ENCODE measurements around the gene MAP3K1. TPM values are rescaled to one million over a fixed set of nuclear protein-coding genes. Genes with fewer than 3 reads are reported as not detected.

Gene MAP3K1
- total RNA-seq, 4 donors from 2014 or later = 4.2 to 6.8 (median 5.4) TPM

DNA sequence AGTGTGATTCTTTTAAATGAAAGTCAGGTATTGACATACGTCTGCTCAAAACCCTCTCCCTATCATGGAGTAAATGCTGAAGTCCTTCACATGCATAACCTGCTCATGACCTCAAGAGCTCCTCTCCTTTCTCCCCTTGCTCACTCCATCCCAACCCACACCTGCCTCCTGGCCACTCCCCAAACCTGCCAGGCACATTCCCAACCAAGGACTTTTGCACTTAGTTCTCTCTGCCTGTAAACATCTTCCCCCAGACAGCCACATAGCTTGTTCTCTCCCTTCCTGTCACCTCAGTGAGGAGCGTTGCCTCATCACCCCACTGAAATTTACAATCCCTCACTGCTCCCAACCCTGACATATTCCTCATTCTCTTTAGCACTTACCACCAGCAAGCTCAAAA, 102.7 kb downstream of the MAP3K1 start:
- TF ChIP-seq POLR2A (IDR thresholded peaks at IDR 0.05) = no peak
- TF ChIP-seq, protein P1, sequence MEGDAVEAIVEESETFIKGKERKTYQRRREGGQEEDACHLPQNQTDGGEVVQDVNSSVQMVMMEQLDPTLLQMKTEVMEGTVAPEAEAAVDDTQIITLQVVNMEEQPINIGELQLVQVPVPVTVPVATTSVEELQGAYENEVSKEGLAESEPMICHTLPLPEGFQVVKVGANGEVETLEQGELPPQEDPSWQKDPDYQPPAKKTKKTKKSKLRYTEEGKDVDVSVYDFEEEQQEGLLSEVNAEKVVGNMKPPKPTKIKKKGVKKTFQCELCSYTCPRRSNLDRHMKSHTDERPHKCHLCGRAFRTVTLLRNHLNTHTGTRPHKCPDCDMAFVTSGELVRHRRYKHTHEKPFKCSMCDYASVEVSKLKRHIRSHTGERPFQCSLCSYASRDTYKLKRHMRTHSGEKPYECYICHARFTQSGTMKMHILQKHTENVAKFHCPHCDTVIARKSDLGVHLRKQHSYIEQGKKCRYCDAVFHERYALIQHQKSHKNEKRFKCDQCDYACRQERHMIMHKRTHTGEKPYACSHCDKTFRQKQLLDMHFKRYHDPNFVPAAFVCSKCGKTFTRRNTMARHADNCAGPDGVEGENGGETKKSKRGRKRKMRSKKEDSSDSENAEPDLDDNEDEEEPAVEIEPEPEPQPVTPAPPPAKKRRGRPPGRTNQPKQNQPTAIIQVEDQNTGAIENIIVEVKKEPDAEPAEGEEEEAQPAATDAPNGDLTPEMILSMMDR (IDR thresholded peaks at IDR 0.05 in 4 of 5, conservative IDR thresholded peaks at IDR 0.05 in 1 of 5) = no peak
- Histone ChIP-seq H3K36me3 (peaks cover 0 to 20% of the 10 kb centered on the region in 2 donors), H3K4me1 (peaks cover 6 to 7% of the 10 kb centered on the region in 2 donors), H3K9me3 (no peaks in the 10 kb centered on the region), H3K27me3 (no peaks in the 10 kb centered on the region), H3K27ac (no peak overlapping the region), H3K4me3 (no peak overlapping the region)
- intact Hi-C loops (cut with DNase I; ENCODE audit: low total_unique reads) (loop anchor here (10.0 kb wide), 1 partner anchor 1613 kb away; the partner anchor contains the start of genes DHX29 and MTREX), in situ Hi-C loops (cut with MboI; ENCODE audit: low sequenced_read_pairs in 4 of 4) (loop anchor here in 1 of 4 donors (25.0 kb wide), 1 partner anchor 1544 kb away; the partner anchor contains the start of gene PLK2)
- DNase-seq (no peak), ATAC-seq (no peak)

DNA sequence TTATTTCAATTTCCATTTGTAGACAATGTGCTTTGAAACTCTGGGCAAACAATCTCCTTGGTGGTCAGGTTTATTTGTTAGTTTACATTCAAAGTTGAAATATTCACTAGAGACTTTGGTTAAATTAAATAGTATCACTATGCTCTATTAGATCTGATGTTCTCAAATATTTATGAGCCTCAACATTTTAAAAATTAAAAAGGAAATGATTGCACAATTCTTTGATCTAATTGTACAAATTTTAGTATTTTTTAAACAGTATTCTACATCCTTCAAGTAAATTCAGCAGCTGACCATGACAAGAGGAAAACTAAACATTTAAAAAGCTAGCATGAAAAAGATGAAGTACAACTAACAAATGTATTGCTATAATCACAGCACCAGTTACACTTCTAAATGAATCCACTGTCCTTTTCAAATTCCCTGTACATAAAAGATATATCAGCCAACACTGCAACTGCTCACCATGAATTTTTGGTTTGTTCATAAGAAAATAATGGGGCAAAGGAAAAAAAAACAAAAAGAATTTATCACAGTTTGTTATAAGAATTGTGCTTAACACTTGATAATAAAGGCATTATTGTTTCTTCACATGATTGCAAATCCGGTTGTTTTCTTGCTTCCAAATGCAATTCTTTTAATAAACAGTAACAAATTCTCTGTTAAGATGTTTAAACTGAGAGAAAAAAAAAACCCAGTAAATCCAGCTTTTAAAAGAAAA, 104.8 kb downstream of the MAP3K1 start:
- Histone ChIP-seq H3K27me3 (no peaks in the 10 kb centered on the region), H3K9me3 (no peaks in the 10 kb centered on the region), H3K27ac (no peak overlapping the region), H3K4me1 (peaks cover 6 to 7% of the 10 kb centered on the region in 2 donors), H3K36me3 (peaks cover 0 to 37% of the 10 kb centered on the region in 2 donors), H3K4me3 (no peak overlapping the region)
- no peak for ATAC-seq
- in situ Hi-C loops (cut with MboI; ENCODE audit: low sequenced_read_pairs in 4 of 4) (loop anchor here in 2 of 4 donors (10.0 to 25.0 kb wide), 2 partner anchors 245 to 1542 kb away; partner anchors contain the start of gene PLK2 (in 1 of the 2)), intact Hi-C loops (cut with DNase I; ENCODE audit: low total_unique reads) (loop anchor here (10.0 kb wide), 1 partner anchor 1615 kb away; the partner anchor contains the start of genes DHX29 and MTREX)
- no peak for TF ChIP-seq POLR2A (IDR thresholded peaks at IDR 0.05)
- TF ChIP-seq, protein P1 (IDR thresholded peaks at IDR 0.05 in 4 of 5, conservative IDR thresholded peaks at IDR 0.05 in 1 of 5) = no peak
- DNase-seq = no peak

- H3K9me3 ChIP-seq = no peaks in the 10 kb centered on the region
- no peak for DNase-seq
- intact Hi-C loops (cut with DNase I; ENCODE audit: low total_unique reads) = no loop called here
- TF ChIP-seq, protein P1 (IDR thresholded peaks at IDR 0.05 in 4 of 5, conservative IDR thresholded peaks at IDR 0.05 in 1 of 5) = no peak
- no peak for TF ChIP-seq POLR2A (IDR thresholded peaks at IDR 0.05)
- H3K27ac ChIP-seq = no peak overlapping the region
- ATAC-seq = no peak
- no peak overlapping the region for H3K4me3 ChIP-seq
- in situ Hi-C loops (cut with MboI; ENCODE audit: low sequenced_read_pairs in 4 of 4) = loop anchor here in 2 of 4 donors (10.0 to 25.0 kb wide), 2 partner anchors 242 to 1539 kb away; partner anchors contain the start of gene PLK2 (in 1 of the 2)
- H3K36me3 ChIP-seq = peaks cover 0 to 51% of the 10 kb centered on the region in 2 donors
- H3K4me1 ChIP-seq = no peaks in the 10 kb centered on the region
- no peaks in the 10 kb centered on the region for H3K27me3 ChIP-seq
Measured at GRCh38 chr5:56922922-56923321, 107.6 kb downstream of the MAP3K1 start.

GRCh38 chr5:56934325-56934724, 119.0 kb downstream of the MAP3K1 start:
- ATAC-seq (no peak), DNase-seq (no peak)
- in situ Hi-C loops (cut with MboI; ENCODE audit: low sequenced_read_pairs in 4 of 4) (no loop called here), intact Hi-C loops (cut with DNase I; ENCODE audit: low total_unique reads) (no loop called here)
- no peaks in the 10 kb centered on the region for H3K9me3 ChIP-seq
- no peaks in the 10 kb centered on the region for H3K27me3 ChIP-seq
- H3K4me1 ChIP-seq = no peaks in the 10 kb centered on the region
- TF ChIP-seq POLR2A (IDR thresholded peaks at IDR 0.05) = no peak
- TF ChIP-seq, protein P1 (IDR thresholded peaks at IDR 0.05 in 4 of 5, conservative IDR thresholded peaks at IDR 0.05 in 1 of 5) = no peak
- H3K4me3 ChIP-seq = no peak overlapping the region
- peaks cover 0 to 84% of the 10 kb centered on the region in 2 donors for H3K36me3 ChIP-seq
- no peak overlapping the region for H3K27ac ChIP-seq
